Measurements from ENCODE around the gene TOP2B. TPM values are rescaled to one million over a fixed set of nuclear protein-coding genes. Genes with fewer than 3 reads are reported as not detected.

The TOP2B gene
- total and polyA plus RNA-seq, 7 donors, result 39.3 to 84.8 (median 66.2) TPM

- ATAC-seq (no peak), DNase-seq (no peak)
- TF ChIP-seq CTCF (IDR thresholded peaks at IDR 0.05), result no peak
- intact Hi-C loops (cut with DNase I), result no loop called here
- Histone ChIP-seq H3K4me1 (no peaks in the 10 kb centered on the region), H3K36me3 (ENCODE audit: insufficient read depth in 1 of 2, low read depth in 1 of 2) (no peaks in the 10 kb centered on the region), H3K27me3 (ENCODE audit: insufficient read depth in 3 of 3, low read length in 2 of 3) (peaks cover 0 to 5% (median 2%) of the 10 kb centered on the region in 3 donors), H3K4me3 (no peak overlapping the region), H3K9me3 (no peaks in the 10 kb centered on the region), H3K27ac (no peak overlapping the region)
- WGBS, 3 donors, result 91 to 100% (median 91%) methylated on average over 1 of the region's 1 CpG
Observed at GRCh38 chr3:25687742-25688141, 23.0 kb upstream of the TOP2B start.

GRCh38 chr3:25686766-25687165, 22.1 kb upstream of the TOP2B start:
- DNase-seq (no peak), ATAC-seq (no peak)
- 94 to 96% (median 94%) methylated on average over 23 of the region's 23 CpGs for WGBS, 3 donors
- no peak overlapping the region for H3K4me3 ChIP-seq
- H3K4me1 ChIP-seq, result no peaks in the 10 kb centered on the region
- no peak overlapping the region for H3K27ac ChIP-seq
- no peaks in the 10 kb centered on the region for H3K36me3 ChIP-seq (ENCODE audit: insufficient read depth in 1 of 2, low read depth in 1 of 2)
- H3K27me3 ChIP-seq (ENCODE audit: insufficient read depth in 3 of 3, low read length in 2 of 3), result peaks cover 0 to 5% (median 2%) of the 10 kb centered on the region in 3 donors
- H3K9me3 ChIP-seq, result no peaks in the 10 kb centered on the region
- TF ChIP-seq CTCF (IDR thresholded peaks at IDR 0.05), result no peak
- intact Hi-C loops (cut with DNase I), result no loop called here

- no peak for DNase-seq
- TF ChIP-seq CTCF (IDR thresholded peaks at IDR 0.05), result no peak
- Histone ChIP-seq H3K36me3 (ENCODE audit: insufficient read depth in 1 of 2, low read depth in 1 of 2) (no peaks in the 10 kb centered on the region), H3K9me3 (no peaks in the 10 kb centered on the region), H3K27me3 (ENCODE audit: insufficient read depth in 3 of 3, low read length in 2 of 3) (peaks cover 0 to 5% (median 4%) of the 10 kb centered on the region in 3 donors), H3K27ac (no peak overlapping the region), H3K4me1 (no peaks in the 10 kb centered on the region), H3K4me3 (no peak overlapping the region)
- no peak for ATAC-seq
- intact Hi-C loops (cut with DNase I), result no loop called here
- 86 to 93% (median 92%) methylated on average over 2 of the region's 2 CpGs for WGBS, 3 donors
Observed at GRCh38 chr3:25683882-25684281, 19.2 kb upstream of the TOP2B start.

- ATAC-seq (no peak), DNase-seq (no peak)
- intact Hi-C loops (cut with DNase I), result no loop called here
- Histone ChIP-seq H3K4me1 (no peaks in the 10 kb centered on the region), H3K27ac (no peak overlapping the region), H3K9me3 (no peaks in the 10 kb centered on the region), H3K4me3 (no peak overlapping the region), H3K27me3 (ENCODE audit: insufficient read depth in 3 of 3, low read length in 2 of 3) (peaks cover 0 to 4% (median 1%) of the 10 kb centered on the region in 3 donors), H3K36me3 (ENCODE audit: insufficient read depth in 1 of 2, low read depth in 1 of 2) (no peaks in the 10 kb centered on the region)
- WGBS, 3 donors, result 94 to 98% (median 95%) methylated on average over 1 of the region's 1 CpG
- TF ChIP-seq CTCF (IDR thresholded peaks at IDR 0.05), result no peak
Observed at GRCh38 chr3:25683410-25683809, 18.7 kb upstream of the TOP2B start.

GRCh38 chr3:25679642-25680302, 15.1 kb upstream of the TOP2B start:
- H3K36me3 ChIP-seq (ENCODE audit: insufficient read depth in 1 of 2, low read depth in 1 of 2), result no peaks in the 10 kb centered on the region
- H3K27ac ChIP-seq, result no peak overlapping the region
- DNase-seq (no peak), ATAC-seq (no peak)
- H3K4me1 ChIP-seq, result no peaks in the 10 kb centered on the region
- 83 to 95% (median 95%) methylated on average over 3 to 6 of the region's 6 CpGs for WGBS, 3 donors
- H3K4me3 ChIP-seq, result no peak overlapping the region
- H3K9me3 ChIP-seq, result no peaks in the 10 kb centered on the region
- peaks cover 0 to 4% (median 0%) of the 10 kb centered on the region in 3 donors for H3K27me3 ChIP-seq (ENCODE audit: insufficient read depth in 3 of 3, low read length in 2 of 3)
- intact Hi-C loops (cut with DNase I), result no loop called here
- TF ChIP-seq CTCF (IDR thresholded peaks at IDR 0.05), result no peak

Measured in psoas muscle (tissue), 8 donors.